HepG2 (cell line): Measurements from ENCODE around the gene PDS5B. TPM values are rescaled to one million over a fixed set of nuclear protein-coding genes. Genes with fewer than 3 reads are reported as not detected.

Experiments used
- ATAC-seq: fragments of 200-7000 bp; cut with Tn5 transposase; 3 replicates; pipeline ENCODE4 v1.9.1; 2020; ENCODE audit warnings: mild to moderate bottlenecking, moderate library complexity
- BruUV-seq: library from RNA; stranded (reverse); fragments of 400-500 nt; replicated peaks from 2 replicates; lab custom pipeline; 2021; lab: Mats Ljungman, UMichigan
- CTCF ChIA-PET: fragments of 300-600 bp; formaldehyde crosslinking; extraction: SDS; loops from one replicate; lab custom pipeline; 2021; ENCODE audit warnings: low total read pairs, inconsistent platforms, low intra/inter-chr PET ratio; lab: Yijun Ruan, JAX
- POLR2A ChIA-PET: fragments of 350-600 bp; sonication (Branson Sonifier 250); formaldehyde crosslinking; loops from one replicate; lab custom pipeline; 2020; ENCODE audit warnings: antibody characterized with exemption, inconsistent platforms; lab: Yijun Ruan, JAX
- DNase-seq: peaks from one replicate; pipeline ENCODE4 v3.0.0-alpha.2; 2015; ENCODE audit warnings: low spot score
- FAIRE-seq: peaks from 3 replicates; lab custom pipeline; 2011; peaks lifted over from hg19 to GRCh38; lab: Jason Lieb, UNC
- H2AFZ ChIP-seq: one replicate; pipeline ENCODE4 v1.6.1; 2011; ENCODE audit warnings: low read length, inconsistent platforms
- H3K27ac ChIP-seq: fragments of 300-600 bp; 3 replicates; pipeline ENCODE4 v1.8.0; 2011; ENCODE audit warnings: mixed run types, mild to moderate bottlenecking, mixed read lengths, low read length, inconsistent platforms; ENCODE audit not compliant: insufficient read depth; ENCODE audit errors: extremely low read length
- H3K27me3 ChIP-seq, 2 experiments: fragments of 200-600 bp in 1 of 2; 2 replicates in 1 of 2; 3 replicates in 1 of 2; pipeline versions ENCODE4 v1.6.0 to v1.8.0; 2011; ENCODE audit warnings: low read length in 2 of 2, mild to moderate bottlenecking in 2 of 2, moderate library complexity in 2 of 2, inconsistent platforms in 1 of 2; ENCODE audit not compliant: insufficient read depth in 2 of 2, control insufficient read depth in 1 of 2
- H3K36me3 ChIP-seq, 2 experiments: fragments of 200-600 bp in 1 of 2; replicated peaks in 1 of 2; 2 replicates in 1 of 2; 3 replicates in 1 of 2; pipeline versions ENCODE4 v1.5.1 to v1.8.0; 2011; ENCODE audit warnings: low read length in 2 of 2, inconsistent platforms in 1 of 2; ENCODE audit not compliant: insufficient read depth in 2 of 2, control insufficient read depth in 1 of 2
- H3K4me1 ChIP-seq: 2 replicates; pipeline ENCODE4 v1.5.1; 2012; ENCODE audit warnings: low read length, inconsistent platforms; ENCODE audit not compliant: insufficient read depth
- H3K4me2 ChIP-seq: 2 replicates; pipeline ENCODE4 v1.6.0; 2011; ENCODE audit warnings: low read depth, low read length, inconsistent platforms
- H3K4me3 ChIP-seq, 3 experiments: fragments of 200-600 bp in 1 of 3; sonication (generic), shearing (Covaris generic) in 1 of 3; replicated peaks in 1 of 3; 2 replicates each; pipeline ENCODE4 v1.5.1; 2011 to 2016; ENCODE audit warnings: low read length in 3 of 3, inconsistent platforms in 2 of 3, low read depth in 2 of 3, mild to moderate bottlenecking in 2 of 3, control low read depth in 1 of 3, mixed read lengths in 1 of 3; ENCODE audit not compliant: insufficient read depth in 1 of 3
- H3K79me2 ChIP-seq: one replicate; pipeline ENCODE4 v1.6.1; 2011; ENCODE audit warnings: low read length, inconsistent platforms; ENCODE audit not compliant: insufficient read depth
- H3K9ac ChIP-seq: 2 replicates; pipeline ENCODE4 v1.6.0; 2011; ENCODE audit warnings: mild to moderate bottlenecking, low read depth, low read length, inconsistent platforms; ENCODE audit not compliant: insufficient read depth
- H3K9me3 ChIP-seq: 2 replicates; pipeline ENCODE4 v1.5.1; 2012; ENCODE audit warnings: mild to moderate bottlenecking, low read length
- H4K20me1 ChIP-seq: 2 replicates; pipeline ENCODE4 v1.6.0; 2011; ENCODE audit warnings: inconsistent platforms, mild to moderate bottlenecking, low read length, moderate library complexity; ENCODE audit not compliant: insufficient read depth
- CREB1 ChIP-seq, 2 experiments: fragments of 450-650 bp in 1 of 2; IDR thresholded peaks; 2 replicates each; pipeline ENCODE4 v1.6.1; 2016 to 2017; ENCODE audit warnings: control low read depth in 1 of 2, mild to moderate bottlenecking in 1 of 2, missing compliant biosample characterization in 1 of 2, missing genetic modification characterization in 1 of 2
- ESRRA ChIP-seq: sonication (generic); formaldehyde crosslinking; IDR thresholded peaks from 2 replicates; pipeline ENCODE4 v1.5.1; 2020; ENCODE audit warnings: mild to moderate bottlenecking, low read depth, missing genetic modification reagents
- GTF2F1 ChIP-seq: fragments of 150-350 bp; IDR thresholded peaks from 2 replicates; pipeline ENCODE4 v1.6.1; 2014; ENCODE audit warnings: low read length
- KDM5B ChIP-seq: sonication (generic); formaldehyde crosslinking; IDR thresholded peaks from 2 replicates; pipeline ENCODE4 v1.4.0; 2020; ENCODE audit warnings: missing genetic modification reagents, mild to moderate bottlenecking, borderline replicate concordance
- PHB2 ChIP-seq: fragments of 450-650 bp; IDR thresholded peaks from 2 replicates; pipeline ENCODE4 v1.6.1; 2018; ENCODE audit not compliant: partially characterized antibody
- SNAI1 ChIP-seq: sonication (generic); formaldehyde crosslinking; IDR thresholded peaks from 2 replicates; pipeline ENCODE4 v1.5.0; 2020; ENCODE audit warnings: mild to moderate bottlenecking, missing genetic modification reagents, borderline replicate concordance
- TOPORS ChIP-seq: sonication (generic); formaldehyde crosslinking; IDR thresholded peaks from 2 replicates; pipeline ENCODE4 v1.8.0; 2023; ENCODE audit warnings: mild to moderate bottlenecking, missing genetic modification reagents
- ZBTB40 ChIP-seq, 2 experiments: fragments of 450-650 bp in 1 of 2; sonication (generic) in 1 of 2; formaldehyde crosslinking in 1 of 2; IDR thresholded peaks; 2 replicates each; pipeline versions ENCODE4 v1.6.1 to v1.8.0; 2016 to 2022; ENCODE audit warnings: antibody characterized with exemption in 1 of 2, mild to moderate bottlenecking in 1 of 2, missing genetic modification reagents in 1 of 2
- ZNF230 ChIP-seq: sonication (generic); formaldehyde crosslinking; IDR thresholded peaks from 2 replicates; pipeline ENCODE4 v1.4.0; 2020; ENCODE audit warnings: mild to moderate bottlenecking, missing genetic modification reagents
- ZNF432 ChIP-seq: sonication (generic); formaldehyde crosslinking; IDR thresholded peaks from 2 replicates; pipeline ENCODE4 v1.5.0; 2020; ENCODE audit warnings: missing genetic modification reagents, mild to moderate bottlenecking, borderline replicate concordance
- ZNF513 ChIP-seq: sonication (generic); formaldehyde crosslinking; conservative IDR thresholded peaks from 2 replicates; pipeline ENCODE4 v1.5.0; 2020; ENCODE audit warnings: missing genetic modification reagents
- ZNF703 ChIP-seq: sonication (generic); formaldehyde crosslinking; IDR thresholded peaks from 2 replicates; pipeline ENCODE4 v1.5.1; 2020; ENCODE audit warnings: missing genetic modification reagents, mild to moderate bottlenecking, moderate library complexity, borderline replicate concordance
- ZNF720 ChIP-seq: sonication (generic); formaldehyde crosslinking; IDR thresholded peaks from 2 replicates; pipeline ENCODE4 v1.4.0; 2020; ENCODE audit warnings: missing genetic modification reagents
- WGBS: methylation state at CpG from one replicate; pipeline ENCODE4 v1.1.6; 2017; ENCODE audit warnings: low lambda C conversion rate; 5-methylcytosine and 5-hydroxymethylcytosine counted together
- in situ Hi-C: cut with HindIII; loops from 2 replicates; pipeline ENCODE4 v1.10.0; 2017; ENCODE audit warnings: low pct_unique_long_range_greater_than_20kb; ENCODE audit not compliant: extremely low pct_ligation_motif_present
- intact Hi-C: fragments of 100-400 bp; cut with micrococcal nuclease; formaldehyde crosslinking; loops from one replicate; pipeline ENCODE4 v1.10.0; 2022; ENCODE audit not compliant: unreplicated experiment
- polyA plus RNA-seq, 8 experiments: library from polyadenylated mRNA; depleted of rRNA in 3 of 8; stranded (reverse) in 7 of 8; unstranded in 1 of 8; fragments of >200 nt; fragmentation: Illumina TruSeq in 4 of 8; extraction: Trizol in 4 of 8; gene quantifications; 2 replicates each; pipeline versions ENCODE4 v1.2.1 to v1.2.3, GENCODE V29; 2011 to 2016; ENCODE audit warnings: low read depth in 4 of 8, missing spikeins in 1 of 8, mixed read lengths in 1 of 8; ENCODE audit not compliant: insufficient read depth in 1 of 8
- total RNA-seq, 5 experiments: library from RNA; depleted of rRNA; stranded (reverse); fragments of >200 nt; fragmentation: Illumina TruSeq; extraction: Trizol; gene quantifications; 2 replicates each; pipeline ENCODE4 v1.2.3, GENCODE V29; 2016; ENCODE audit warnings: low read depth in 1 of 5

PDS5B gene
- total and polyA plus RNA-seq, 2 of the 13 experiments (the other 11 are each of a cell fraction or from before 2014, with no cell fraction given): 5.8 to 24.6 TPM

GRCh38 chr13:32821149-32821688 lies 235.0 kb downstream of the PDS5B start (continued):
- no peak for TF ChIP-seq ZBTB40 (IDR thresholded peaks at IDR 0.05)
- TF ChIP-seq ZBTB40 (CRISPR knock-in tag; IDR thresholded peaks at IDR 0.05): no peak
- no peak for TF ChIP-seq ESRRA (CRISPR knock-in tag)

GRCh38 chr13:32822771-32823170 lies 236.5 kb downstream of the PDS5B start:
- intact Hi-C loops: no loop called here
- H2AFZ ChIP-seq: no peak overlapping the region
- no peak for TF ChIP-seq CREB1 (IDR thresholded peaks at IDR 0.05)
- no peak for TF ChIP-seq CREB1 (CRISPR knock-in tag; IDR thresholded peaks at IDR 0.05)
- no peak for TF ChIP-seq PHB2
- no peak for TF ChIP-seq GTF2F1
- TF ChIP-seq ZNF513 (CRISPR knock-in tag): no peak
- TF ChIP-seq TOPORS (CRISPR knock-in tag): no peak
- no peak for TF ChIP-seq SNAI1 (CRISPR knock-in tag)
- TF ChIP-seq ZNF703 (CRISPR knock-in tag): no peak
- TF ChIP-seq ZNF720 (CRISPR knock-in tag): no peak
- no peak for TF ChIP-seq ZNF230
- no peak for TF ChIP-seq ZNF432
- TF ChIP-seq KDM5B (CRISPR knock-in tag): no peak

More at GRCh38 chr13:32822771-32823170, 236.5 kb downstream of the PDS5B start:
- ATAC-seq: no peak
- H3K9me3 ChIP-seq: no peaks in the 10 kb centered on the region
- ChIA-PET CTCF (no interaction called here), POLR2A (no interaction called here)
- H3K79me2 ChIP-seq: no peaks in the 10 kb centered on the region
- no peaks in the 10 kb centered on the region for H3K36me3 ChIP-seq
- DNase-seq: no peak
- H4K20me1 ChIP-seq: no peaks in the 10 kb centered on the region
- peaks cover 7% of the 10 kb centered on the region; the same call in 1 of the 2 replicates for H3K4me1 ChIP-seq
- H3K4me2 ChIP-seq: no peak overlapping the region
- H3K27ac ChIP-seq: no peak overlapping the region
- BruUV-seq: no TSS peak
- peaks cover 0 to 18% of the 10 kb centered on the region in 2 experiments; a peak in 3 of 5 replicates for H3K27me3 ChIP-seq
- in situ Hi-C loops: no loop called here
- FAIRE-seq: no peak
- H3K9ac ChIP-seq: no peak overlapping the region
- H3K4me3 ChIP-seq: no peak overlapping the region
- 62% methylated on average over 3 of the region's 4 CpGs for WGBS
